Measurements from ENCODE around the gene COL5A1.

The COL5A1 gene

GRCh38 chr9:134607971-134608370 is 33.6 kb upstream of the COL5A1 start:
- no peak for DNase-seq

- DNase-seq: no peak
Measured at GRCh38 chr9:134611046-134611445, 30.6 kb upstream of the COL5A1 start.

- no peak for DNase-seq
Measured at GRCh38 chr9:134612309-134612708, 29.3 kb upstream of the COL5A1 start.

- DNase-seq: no peak
Measured at GRCh38 chr9:134612715-134613114, 28.9 kb upstream of the COL5A1 start.

GRCh38 chr9:134614256-134614655 is 27.3 kb upstream of the COL5A1 start:
- no peak for DNase-seq

GRCh38 chr9:134616341-134616740 is 25.3 kb upstream of the COL5A1 start:
- no peak for DNase-seq

GRCh38 chr9:134617246-134617645 is 24.4 kb upstream of the COL5A1 start:
- no peak for DNase-seq

GRCh38 chr9:134617836-134618162 is 23.8 kb upstream of the COL5A1 start:
- no peak for DNase-seq

GRCh38 chr9:134618163-134618832 is 23.3 kb upstream of the COL5A1 start:
- DNase-seq: no peak

- no peak for DNase-seq
Measured at GRCh38 chr9:134618833-134619447, 22.7 kb upstream of the COL5A1 start.

GRCh38 chr9:134619448-134619982 is 22.1 kb upstream of the COL5A1 start:
- DNase-seq: no peak

- DNase-seq: no peak
Measured at GRCh38 chr9:134619983-134620661, 21.5 kb upstream of the COL5A1 start.

GRCh38 chr9:134620751-134621557 is 20.6 kb upstream of the COL5A1 start:
- DNase-seq: no peak

GRCh38 chr9:134621558-134622110 is 20.0 kb upstream of the COL5A1 start:
- DNase-seq: no peak

- no peak for DNase-seq
Measured at GRCh38 chr9:134622896-134623257, 18.7 kb upstream of the COL5A1 start.

GRCh38 chr9:134623258-134624066 is 18.1 kb upstream of the COL5A1 start:
- DNase-seq: no peak

GRCh38 chr9:134624137-134624591 is 17.4 kb upstream of the COL5A1 start:
- DNase-seq: no peak

GRCh38 chr9:134624621-134625181 is 16.9 kb upstream of the COL5A1 start:
- no peak for DNase-seq

- no peak for DNase-seq
Measured at GRCh38 chr9:134625361-134626068, 16.1 kb upstream of the COL5A1 start.

GRCh38 chr9:134626069-134626423 is 15.6 kb upstream of the COL5A1 start:
- DNase-seq: no peak

All from CD4-positive, alpha-beta T cell treated with Interleukin-1 beta for 1 hour (primary cell).